Neuronal stem cell (in vitro differentiated cells): ENCODE results near the gene YBX3.

Experiments
- DNase-seq: peaks from one replicate; pipeline ENCODE4 v3.0.0-alpha.2; 2013; ENCODE audit warnings: low spot score
- H2AFZ ChIP-seq: one replicate; pipeline ENCODE4 v1.6.1; 2013; ENCODE audit warnings: mild to moderate bottlenecking, low read length, inconsistent platforms
- H2AK5ac ChIP-seq: 2 replicates; pipeline ENCODE4 v1.6.1; 2013; ENCODE audit warnings: low read depth, mild to moderate bottlenecking, inconsistent platforms, low read length, moderate library complexity, mixed read lengths
- H2BK120ac ChIP-seq: 2 replicates; pipeline ENCODE4 v1.6.1; 2013; ENCODE audit warnings: low read depth, mild to moderate bottlenecking, inconsistent platforms, low read length, moderate library complexity, mixed read lengths
- H2BK12ac ChIP-seq: one replicate; pipeline ENCODE4 v1.6.1; 2013; ENCODE audit warnings: low read length, inconsistent platforms
- H2BK15ac ChIP-seq: 2 replicates; pipeline ENCODE4 v1.6.1; 2013; ENCODE audit warnings: mild to moderate bottlenecking, low read length, inconsistent platforms, mixed read lengths
- H2BK5ac ChIP-seq: one replicate; pipeline ENCODE4 v1.6.1; 2013; ENCODE audit warnings: inconsistent platforms, mild to moderate bottlenecking, low read length, moderate library complexity
- H3K14ac ChIP-seq: one replicate; pipeline ENCODE4 v1.6.1; 2013; ENCODE audit warnings: low read length, inconsistent platforms
- H3K18ac ChIP-seq: 2 replicates; pipeline ENCODE4 v1.6.1; 2013; ENCODE audit warnings: low read length, inconsistent platforms
- H3K23ac ChIP-seq: 2 replicates; pipeline ENCODE4 v1.6.1; 2013; ENCODE audit warnings: low read depth, mild to moderate bottlenecking, mixed read lengths, low read length, inconsistent platforms; ENCODE audit not compliant: poor library complexity
- H3K27ac ChIP-seq: replicated peaks from 3 replicates; pipeline ENCODE4 v1.5.1; 2013; ENCODE audit warnings: low read length, inconsistent platforms
- H3K27me3 ChIP-seq, 3 experiments: 2 replicates each; pipeline ENCODE4 v1.6.1; 2013; ENCODE audit warnings: low read length in 3 of 3, mild to moderate bottlenecking in 2 of 3, inconsistent platforms in 1 of 3, low read depth in 1 of 3, mixed read lengths in 1 of 3, moderate library complexity in 1 of 3; ENCODE audit not compliant: control insufficient read depth in 3 of 3, insufficient read depth in 3 of 3
- H3K36me3 ChIP-seq, 2 donors: replicated peaks in 1 of 2; 2 replicates each; pipeline ENCODE4 v1.6.1; 2013; ENCODE audit warnings: low read length in 2 of 2; ENCODE audit not compliant: control insufficient read depth in 2 of 2, insufficient read depth in 2 of 2
- H3K4ac ChIP-seq: 2 replicates; pipeline ENCODE4 v1.6.1; 2013; ENCODE audit warnings: inconsistent platforms, mild to moderate bottlenecking, low read length, moderate library complexity
- H3K4me1 ChIP-seq, 2 donors: 1 replicate in 1 of 2; 2 replicates in 1 of 2; pipeline ENCODE4 v1.6.1; 2013; ENCODE audit warnings: low read length in 2 of 2, low read depth in 1 of 2; ENCODE audit not compliant: control insufficient read depth in 2 of 2, insufficient read depth in 1 of 2
- H3K4me2 ChIP-seq: one replicate; pipeline ENCODE4 v1.6.1; 2013; ENCODE audit warnings: mild to moderate bottlenecking, low read length, inconsistent platforms; ENCODE audit not compliant: insufficient read depth, poor library complexity, severe bottlenecking
- H3K4me3 ChIP-seq, 2 donors: 2 replicates each; pipeline ENCODE4 v1.5.1; 2013; ENCODE audit warnings: low read length in 2 of 2, mild to moderate bottlenecking in 2 of 2, inconsistent platforms in 1 of 2, moderate library complexity in 1 of 2
- H3K79me1 ChIP-seq: one replicate; pipeline ENCODE4 v1.6.1; 2013; ENCODE audit warnings: low read depth, mild to moderate bottlenecking, inconsistent platforms, low read length, moderate library complexity
- H3K9ac ChIP-seq: one replicate; pipeline ENCODE4 v1.6.1; 2013; ENCODE audit warnings: mild to moderate bottlenecking, low read depth, low read length, inconsistent platforms; ENCODE audit not compliant: poor library complexity
- H3K9me3 ChIP-seq, 2 donors: replicated peaks in 1 of 2; 2 replicates each; pipeline versions ENCODE3 to v1.6.1; 2013; ENCODE audit warnings: low read length in 2 of 2, mild to moderate bottlenecking in 2 of 2, inconsistent platforms in 1 of 2, low read depth in 1 of 2, mixed read lengths in 1 of 2, moderate library complexity in 1 of 2; ENCODE audit not compliant: control insufficient read depth in 2 of 2, insufficient read depth in 1 of 2
- H4K8ac ChIP-seq: one replicate; pipeline ENCODE4 v1.6.1; 2013; ENCODE audit warnings: low read depth, mild to moderate bottlenecking, inconsistent platforms, low read length, moderate library complexity
- H4K91ac ChIP-seq: one replicate; pipeline ENCODE4 v1.6.1; 2013; ENCODE audit warnings: low read length, low read depth, mild to moderate bottlenecking, inconsistent platforms; ENCODE audit not compliant: poor library complexity
- WGBS, 2 donors: extraction: QIAGEN DNeasy Blood & Tissue Kit; methylation state at CpG; one replicate each; pipeline ENCODE4 v1.1.7; 2013; ENCODE audit warnings: missing lambda C conversion rate in 2 of 2, mixed read lengths in 1 of 2; ENCODE audit not compliant: insufficient read length in 2 of 2, insufficient replicate concordance in 1 of 2; ENCODE audit errors: extremely low coverage in 2 of 2; 5-methylcytosine and 5-hydroxymethylcytosine counted together

The YBX3 gene

GRCh38 chr12:10725003-10725402, 1.9 kb upstream of the YBX3 start:
- Histone ChIP-seq H3K4me3 (no peak overlapping the region), H3K79me1 (peaks cover 2% of the 10 kb centered on the region), H4K91ac (no peak overlapping the region), H3K36me3 (no peaks in the 10 kb centered on the region), H3K23ac (no peak overlapping the region), H4K8ac (no peak overlapping the region), H3K27ac (no peak overlapping the region), H3K4me2 (no peak overlapping the region), H2BK15ac (no peak overlapping the region), H3K9me3 (no peaks in the 10 kb centered on the region), H3K4ac (no peak overlapping the region), H3K14ac (no peak overlapping the region), H2AK5ac (no peak overlapping the region), H2BK12ac (no peak overlapping the region), H3K27me3 (peaks cover 0 to 47% (median 0%) of the 10 kb centered on the region in 3 experiments), H3K9ac (no peak overlapping the region), H3K4me1 (peaks cover 2% of the 10 kb centered on the region in 2 donors), H2AFZ (no peak overlapping the region), H3K18ac (no peak overlapping the region), H2BK5ac (no peak overlapping the region), H2BK120ac (no peak overlapping the region)
- WGBS, 2 donors = no CpG with 5 or more reads among the region's 1 CpG
- no peak for DNase-seq

DNA sequence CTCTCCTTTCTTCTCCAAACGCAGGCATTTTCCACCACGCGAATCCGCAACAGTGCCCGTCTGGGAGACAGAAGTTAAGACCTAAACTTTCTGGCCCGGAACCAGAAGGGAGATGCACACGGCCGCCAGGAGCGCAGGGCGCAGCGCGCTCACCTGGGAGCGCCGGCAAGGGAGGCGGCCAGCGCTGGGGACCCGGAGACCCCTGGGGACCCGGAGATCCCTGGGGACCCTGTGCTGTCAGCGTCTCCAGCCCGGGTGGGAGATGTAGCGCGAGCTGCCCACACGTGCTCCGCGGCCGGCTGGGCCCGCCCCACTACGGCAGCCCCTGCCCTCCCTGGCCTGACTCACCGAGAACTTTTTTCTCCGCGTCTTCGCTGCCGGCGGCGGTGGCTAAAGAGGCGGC, 620 bp downstream of the YBX3 start:
- peaks cover 7 to 12% of the 10 kb centered on the region in 2 donors for H3K4me1 ChIP-seq
- H3K14ac ChIP-seq = peak overlapping the region; percentile 31
- H2BK120ac ChIP-seq = no peak overlapping the region
- H4K8ac ChIP-seq = no peak overlapping the region
- H3K36me3 ChIP-seq = no peaks in the 10 kb centered on the region
- H2BK15ac ChIP-seq = peak overlapping the region; percentile 31
- H3K9ac ChIP-seq = peak overlapping the region; percentile 96
- peak overlapping the region; percentile 31 for H2BK5ac ChIP-seq
- peak; percentile 31 for DNase-seq
- H3K23ac ChIP-seq = peak overlapping the region; percentile 61
- H3K27me3 ChIP-seq = peaks cover 0 to 35% (median 0%) of the 10 kb centered on the region in 3 experiments
- WGBS, 2 donors = no CpG with 5 or more reads among the region's 36 CpGs
- H3K18ac ChIP-seq = peak overlapping the region; percentile 76
- H3K9me3 ChIP-seq = no peaks in the 10 kb centered on the region
- no peak overlapping the region for H3K4ac ChIP-seq
- peak overlapping the region; percentile 76 for H3K27ac ChIP-seq
- no peak overlapping the region for H4K91ac ChIP-seq
- H2AFZ ChIP-seq = peak overlapping the region; percentile 88
- peak overlapping the region; percentile 67 to 92 for H3K4me3 ChIP-seq
- peaks cover 2% of the 10 kb centered on the region for H3K79me1 ChIP-seq
- no peak overlapping the region for H2BK12ac ChIP-seq
- peak overlapping the region; percentile 72 for H3K4me2 ChIP-seq
- H2AK5ac ChIP-seq = no peak overlapping the region

DNA sequence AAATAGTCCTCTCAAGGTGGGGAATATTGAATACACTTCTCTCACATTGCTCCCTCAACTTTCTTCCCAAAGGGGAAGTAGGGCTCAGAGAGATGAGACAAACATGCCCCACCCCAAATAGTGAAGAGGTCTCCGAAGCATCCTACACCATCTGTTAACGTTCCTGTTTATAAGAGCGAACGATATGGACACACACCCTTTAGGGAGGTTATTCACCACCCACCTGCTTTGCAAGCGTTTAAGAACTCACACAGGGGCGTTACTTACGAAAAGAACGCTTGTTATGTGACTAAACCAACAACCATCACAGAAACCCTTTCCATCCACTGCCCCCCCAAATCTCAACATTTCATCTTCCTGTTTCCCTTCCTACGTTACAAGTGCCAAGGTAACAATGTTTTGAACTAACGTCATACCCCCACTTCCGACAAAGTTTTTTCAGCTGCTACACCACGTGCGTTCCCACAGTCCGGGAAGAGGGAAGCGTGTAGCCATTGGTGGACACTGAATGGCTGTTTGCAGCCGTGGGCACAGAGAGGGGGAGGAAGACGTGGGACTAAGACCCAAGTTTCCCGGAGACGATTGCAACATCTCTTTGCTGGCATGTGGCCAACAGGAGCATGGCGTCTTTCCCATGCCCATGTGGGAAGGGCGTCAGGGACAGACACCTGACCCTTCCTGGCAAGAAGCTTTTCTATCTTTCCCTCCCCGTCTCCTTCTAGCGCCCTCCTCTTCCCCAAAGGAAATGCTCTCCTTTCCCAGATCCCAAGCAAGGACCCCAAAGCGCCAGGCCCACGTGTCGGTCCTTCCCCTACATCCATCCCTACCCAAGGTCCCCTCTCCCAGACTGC, 1.2 kb downstream of the YBX3 start:
- peak overlapping the region; percentile 72 for H3K4me2 ChIP-seq
- no peak overlapping the region for H2BK120ac ChIP-seq

DNA sequence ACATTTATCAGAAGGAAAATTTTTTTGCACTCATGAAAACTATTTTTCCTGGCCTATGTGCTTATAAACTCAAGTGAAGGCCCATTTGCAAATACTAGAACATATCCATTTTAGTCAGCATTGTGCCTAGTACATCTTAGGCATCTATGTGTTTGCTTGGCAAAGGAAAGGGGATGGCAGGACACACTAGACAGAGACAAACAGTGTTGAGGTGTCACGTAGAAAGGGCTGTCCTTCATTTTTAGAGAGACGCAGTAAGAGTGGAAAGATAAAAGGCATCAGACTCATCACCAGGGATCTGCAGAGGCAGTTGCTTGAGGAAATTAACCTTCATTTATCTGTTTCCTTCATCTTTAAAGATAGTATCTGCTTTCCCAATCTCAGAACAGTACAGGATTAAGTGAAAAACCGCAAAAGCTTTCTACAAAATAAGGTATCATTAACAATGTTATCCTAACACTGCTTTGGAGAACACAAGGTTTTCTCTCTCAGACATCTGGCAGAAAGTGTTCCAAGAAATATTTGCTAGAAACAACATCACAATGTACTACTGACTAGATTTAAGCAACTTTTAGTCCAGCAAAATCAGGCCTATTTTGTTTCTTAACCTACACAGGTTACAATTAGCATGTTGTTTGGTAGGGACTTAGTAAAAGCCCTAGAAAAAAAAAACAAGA, 2.0 kb downstream of the YBX3 start:
- H3K27ac ChIP-seq = no peak overlapping the region
- no peak for DNase-seq
- no CpG with 5 or more reads among the region's 3 CpGs for WGBS, 2 donors

More for the DNA sequence above, 1.2 kb downstream of the YBX3 start:
- DNase-seq = peak; percentile 48
- peak overlapping the region; percentile 88 for H2AFZ ChIP-seq
- peak overlapping the region; percentile 31 for H2BK15ac ChIP-seq
- H2AK5ac ChIP-seq = no peak overlapping the region
- H3K4ac ChIP-seq = no peak overlapping the region
- H3K14ac ChIP-seq = peak overlapping the region; percentile 31
- H3K4me3 ChIP-seq = peak overlapping the region; percentile 67 to 92
- peak overlapping the region; percentile 76 for H3K18ac ChIP-seq
- peaks cover 9 to 17% of the 10 kb centered on the region in 2 donors for H3K4me1 ChIP-seq
- peaks cover 0 to 3% of the 10 kb centered on the region in 2 donors for H3K36me3 ChIP-seq
- H4K8ac ChIP-seq = no peak overlapping the region
- peak overlapping the region; percentile 76 for H3K27ac ChIP-seq
- no peaks in the 10 kb centered on the region for H3K9me3 ChIP-seq
- no peak overlapping the region for H2BK5ac ChIP-seq
- H3K79me1 ChIP-seq = peaks cover 2% of the 10 kb centered on the region
- H3K27me3 ChIP-seq = peaks cover 0 to 29% (median 0%) of the 10 kb centered on the region in 3 experiments
- no peak overlapping the region for H2BK12ac ChIP-seq
- WGBS, 2 donors = no CpG with 5 or more reads among the region's 26 CpGs
- H3K23ac ChIP-seq = peak overlapping the region; percentile 61
- no peak overlapping the region for H4K91ac ChIP-seq
- peak overlapping the region; percentile 96 for H3K9ac ChIP-seq

More for the DNA sequence above, 2.0 kb downstream of the YBX3 start:
- Histone ChIP-seq H3K4me2 (peak overlapping the region; percentile 72), H2BK5ac (no peak overlapping the region), H2BK120ac (no peak overlapping the region), H2AK5ac (no peak overlapping the region), H2BK12ac (no peak overlapping the region), H3K9me3 (no peaks in the 10 kb centered on the region), H4K8ac (no peak overlapping the region), H3K36me3 (peaks cover 0 to 6% of the 10 kb centered on the region in 2 donors), H3K27me3 (peaks cover 0 to 22% (median 0%) of the 10 kb centered on the region in 3 experiments), H3K23ac (no peak overlapping the region), H3K18ac (no peak overlapping the region), H3K4ac (no peak overlapping the region), H2AFZ (peak overlapping the region; percentile 88), H2BK15ac (no peak overlapping the region), H4K91ac (no peak overlapping the region), H3K14ac (no peak overlapping the region), H3K4me3 (peak overlapping the region in 1 of 2 donors; percentile 67), H3K79me1 (peaks cover 2% of the 10 kb centered on the region), H3K4me1 (peaks cover 9 to 21% of the 10 kb centered on the region in 2 donors), H3K9ac (no peak overlapping the region)
